Measurements from ENCODE around the gene SAMD11.

SAMD11 gene

DNA sequence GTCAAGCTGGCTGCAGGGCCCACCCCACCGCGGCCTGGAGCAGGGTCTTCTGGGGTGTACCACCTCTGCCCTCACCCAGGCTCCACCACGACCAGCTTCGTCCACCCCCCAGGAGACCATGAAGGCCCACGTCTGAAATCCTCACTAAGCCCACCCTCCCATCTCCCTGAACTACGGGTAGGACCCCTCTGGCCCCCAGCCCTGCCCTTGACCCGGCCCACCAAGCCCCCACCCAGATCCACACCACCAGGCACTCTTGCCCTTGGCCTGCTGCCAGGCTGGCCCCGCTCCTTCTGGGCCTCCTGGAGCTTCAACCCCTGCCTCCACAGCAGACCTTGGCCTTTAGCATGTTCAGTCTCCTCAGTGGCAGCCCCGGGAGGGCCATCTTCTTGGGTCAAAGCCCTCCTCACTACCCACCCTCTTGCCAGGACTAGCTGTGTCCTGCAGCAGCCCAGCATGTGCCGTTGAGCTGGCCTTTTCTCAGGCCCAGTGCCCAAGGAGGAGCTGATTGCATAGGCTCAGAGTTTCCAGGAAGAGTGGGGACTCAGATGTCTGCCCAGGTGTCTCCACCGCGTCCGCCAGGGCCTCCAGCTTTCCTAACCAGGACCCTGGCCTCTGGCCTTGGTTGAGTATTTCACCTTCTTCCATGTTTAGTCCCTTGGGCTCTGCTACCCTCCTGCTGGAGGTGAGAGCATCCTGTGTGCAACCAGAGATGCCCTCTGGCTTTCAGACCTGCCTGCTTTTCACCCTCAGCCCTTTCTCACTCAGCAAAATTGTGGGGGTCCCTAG is 17.7 kb upstream of the SAMD11 start:
- no peak for DNase-seq

DNA sequence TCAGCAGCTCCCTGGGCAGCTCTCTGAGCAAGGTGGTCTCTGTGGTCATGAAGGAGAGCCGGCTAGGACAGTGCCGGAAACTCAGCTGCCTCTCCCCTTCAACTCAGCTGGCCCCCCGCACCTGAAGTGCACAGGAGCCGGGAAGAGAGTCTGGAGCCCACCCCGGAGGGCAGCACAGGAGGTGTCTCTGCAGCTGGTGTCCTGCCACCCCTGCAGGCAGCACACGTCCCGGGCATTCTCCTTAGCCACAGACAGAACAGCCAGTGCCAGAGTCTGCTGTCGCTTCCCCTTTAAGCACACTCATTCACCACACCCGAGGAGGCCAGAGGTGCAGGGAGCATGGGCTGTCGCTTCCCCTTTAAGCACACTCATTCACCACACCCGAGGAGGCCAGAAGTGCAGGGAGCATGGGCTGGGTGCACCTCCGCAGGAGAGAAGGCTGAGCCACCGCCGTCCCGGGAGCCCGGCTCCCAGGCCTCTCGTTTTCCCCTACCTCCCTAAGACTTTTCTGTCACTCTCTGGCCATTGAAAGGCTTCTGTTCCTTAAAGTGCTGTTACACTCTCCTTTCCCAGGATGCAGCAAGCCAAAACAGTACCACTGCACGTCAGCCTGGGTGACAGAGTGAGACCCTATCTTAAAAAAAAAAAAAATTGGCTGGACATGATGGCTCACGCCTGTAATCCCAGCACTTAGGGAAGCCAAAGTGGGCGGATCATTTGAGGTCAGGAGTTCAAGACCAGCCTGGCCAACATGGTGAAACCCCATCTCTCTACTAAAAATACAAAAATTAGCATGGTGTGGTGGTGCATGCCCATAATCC is 16.9 kb upstream of the SAMD11 start:
- DNase-seq = peak; percentile 6

DNA sequence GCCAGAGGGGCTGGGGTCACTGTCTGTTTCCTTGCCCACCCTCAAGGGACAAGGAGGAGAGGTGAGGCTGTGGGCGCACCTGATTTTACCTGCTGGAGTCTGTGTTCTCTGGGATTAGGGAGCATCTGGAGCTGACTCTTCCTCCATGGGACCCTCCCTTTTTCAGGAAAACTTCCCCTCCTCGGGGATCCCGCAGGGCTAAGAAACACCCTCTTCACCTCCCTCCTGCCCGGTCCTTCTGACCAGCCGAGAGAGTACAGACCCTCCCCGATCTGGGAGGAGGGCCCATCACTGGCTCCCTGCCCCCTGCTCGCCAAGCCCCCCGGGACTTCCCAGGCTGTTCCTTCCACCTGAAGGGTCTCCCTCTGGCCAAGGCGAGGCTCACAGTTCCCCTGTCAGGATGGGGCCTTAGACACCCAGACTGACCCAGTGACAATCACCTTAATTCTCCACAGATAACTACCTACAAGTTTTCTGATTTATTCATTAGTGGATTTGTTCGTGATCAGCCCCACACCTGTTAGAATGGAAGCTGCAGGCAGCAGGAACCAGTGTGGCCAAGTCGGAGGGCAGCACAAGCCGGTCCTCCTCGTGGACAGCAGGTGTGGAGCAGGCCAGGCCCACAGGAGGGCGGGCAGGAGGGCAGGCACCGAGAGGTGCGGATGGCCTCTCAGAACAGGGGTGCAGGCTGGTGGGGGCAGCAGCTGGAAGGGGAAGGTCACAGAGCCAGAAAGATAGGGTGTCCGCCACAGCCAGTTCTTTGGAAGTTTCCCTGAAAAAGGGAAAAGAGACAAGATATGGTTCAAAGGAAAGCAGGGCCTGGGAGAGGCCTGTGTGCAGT is 15.9 kb upstream of the SAMD11 start:
- DNase-seq = no peak

DNA sequence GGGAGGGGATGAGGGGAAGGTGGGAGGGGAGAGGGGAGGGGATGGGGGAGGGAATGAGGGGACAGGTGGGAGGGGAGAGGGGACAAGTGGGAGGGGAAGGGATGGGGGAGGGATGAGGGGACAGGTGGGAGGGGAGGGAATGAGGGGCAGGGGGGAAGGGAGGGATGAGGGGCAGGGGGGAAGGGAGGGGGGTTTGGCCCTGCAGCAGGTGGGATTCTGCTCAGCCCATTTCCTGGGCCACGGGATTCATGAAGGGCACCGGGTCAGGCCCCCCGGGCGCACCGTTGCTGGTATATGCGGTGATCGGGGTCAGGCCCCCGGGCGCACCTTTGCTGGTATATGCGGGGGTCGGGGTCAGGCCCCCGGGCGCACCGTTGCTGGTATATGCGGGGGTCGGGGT is 15.1 kb upstream of the SAMD11 start:
- DNase-seq = no peak

DNA sequence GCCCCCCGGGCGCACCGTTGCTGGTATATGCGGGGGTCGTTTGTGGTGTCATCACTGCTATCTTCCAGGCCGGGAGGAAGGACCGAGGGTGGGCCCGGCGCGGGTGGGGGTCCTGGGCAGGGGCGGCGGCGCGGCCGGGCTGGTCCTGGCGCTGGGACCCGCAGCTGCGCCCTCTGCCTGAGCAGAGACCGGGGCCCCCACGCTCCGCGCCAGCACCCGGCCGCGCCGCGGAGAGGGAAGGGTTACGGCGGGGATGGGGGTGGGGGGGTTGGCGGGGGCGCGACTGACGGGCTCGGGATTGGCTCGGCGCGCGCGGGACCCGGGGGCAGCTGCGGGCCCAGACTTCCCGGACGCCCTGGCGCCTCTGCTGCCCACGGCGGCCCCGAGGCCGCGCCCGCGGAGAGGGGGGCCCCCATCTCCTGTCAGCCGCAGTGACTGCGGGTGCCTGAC is 13.8 kb upstream of the SAMD11 start:
- DNase-seq = no peak

DNA sequence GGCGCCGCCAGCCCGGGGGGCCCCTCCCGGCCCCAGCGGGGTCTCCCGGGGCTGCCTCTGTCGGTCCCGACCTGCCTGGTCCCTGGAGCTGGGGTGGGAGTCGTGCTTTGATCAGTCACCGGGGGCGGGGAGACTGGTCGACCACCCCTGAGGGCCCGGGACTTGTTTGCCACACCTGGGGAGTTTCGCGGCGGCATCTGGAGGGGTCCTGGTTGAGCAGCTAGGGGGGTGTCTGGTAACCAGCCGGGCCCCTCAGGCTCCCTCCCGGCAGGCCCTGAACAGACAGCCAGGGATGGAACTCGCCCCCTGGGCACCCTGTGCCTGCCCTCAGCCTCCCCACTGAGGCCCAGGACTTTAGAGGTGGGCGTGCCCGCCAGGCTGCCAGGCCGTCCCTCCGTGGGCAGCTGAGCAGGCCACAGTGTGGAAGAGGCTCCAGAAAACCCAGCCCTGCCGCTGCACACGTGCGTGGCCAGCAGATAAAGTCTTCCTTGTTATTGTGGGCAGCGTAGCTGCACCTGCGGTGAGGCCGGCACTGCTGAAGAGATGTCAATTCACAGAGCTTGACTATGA is 13.3 kb upstream of the SAMD11 start:
- DNase-seq = no peak

DNA sequence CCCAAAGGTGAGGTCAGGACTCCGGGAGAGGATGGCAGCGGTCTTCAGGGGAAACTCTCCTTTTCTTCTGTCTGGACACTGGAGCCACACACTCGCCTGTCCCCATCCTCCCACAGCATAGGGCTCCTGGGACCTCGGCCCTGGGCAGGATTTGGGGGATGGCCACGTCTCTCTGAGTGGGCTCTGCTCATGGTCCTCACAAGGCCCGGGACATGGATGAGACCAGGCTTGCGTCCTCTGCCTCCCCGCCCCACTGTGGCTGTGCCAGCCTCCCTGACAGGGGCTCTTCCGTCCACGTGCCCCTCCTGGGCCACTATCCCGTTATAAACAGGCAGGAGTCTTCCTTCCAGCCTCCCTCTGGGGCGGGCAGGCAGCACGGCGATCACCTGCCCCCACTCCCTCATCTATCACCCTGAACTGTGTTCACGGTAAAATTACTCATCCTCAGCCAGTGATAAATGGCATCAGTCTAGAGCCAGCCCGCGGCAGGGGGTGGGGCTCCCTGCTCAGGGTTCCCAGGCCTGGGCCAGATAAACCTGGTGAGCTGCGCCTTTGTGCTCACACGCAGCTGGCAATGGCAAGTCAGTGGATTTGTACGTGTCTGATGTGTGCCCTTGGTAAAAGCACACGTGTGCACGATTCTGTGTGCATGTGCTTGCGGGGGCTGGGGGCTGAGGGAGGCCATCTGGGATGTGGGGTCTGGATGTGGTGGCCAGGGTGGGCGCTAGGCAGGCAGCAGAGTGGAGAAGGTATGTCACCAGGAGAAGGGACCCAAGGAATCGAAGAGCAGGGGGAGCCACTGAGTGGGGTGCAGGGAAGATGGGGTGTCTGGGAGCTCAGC is 12.6 kb upstream of the SAMD11 start:
- DNase-seq = no peak

DNA sequence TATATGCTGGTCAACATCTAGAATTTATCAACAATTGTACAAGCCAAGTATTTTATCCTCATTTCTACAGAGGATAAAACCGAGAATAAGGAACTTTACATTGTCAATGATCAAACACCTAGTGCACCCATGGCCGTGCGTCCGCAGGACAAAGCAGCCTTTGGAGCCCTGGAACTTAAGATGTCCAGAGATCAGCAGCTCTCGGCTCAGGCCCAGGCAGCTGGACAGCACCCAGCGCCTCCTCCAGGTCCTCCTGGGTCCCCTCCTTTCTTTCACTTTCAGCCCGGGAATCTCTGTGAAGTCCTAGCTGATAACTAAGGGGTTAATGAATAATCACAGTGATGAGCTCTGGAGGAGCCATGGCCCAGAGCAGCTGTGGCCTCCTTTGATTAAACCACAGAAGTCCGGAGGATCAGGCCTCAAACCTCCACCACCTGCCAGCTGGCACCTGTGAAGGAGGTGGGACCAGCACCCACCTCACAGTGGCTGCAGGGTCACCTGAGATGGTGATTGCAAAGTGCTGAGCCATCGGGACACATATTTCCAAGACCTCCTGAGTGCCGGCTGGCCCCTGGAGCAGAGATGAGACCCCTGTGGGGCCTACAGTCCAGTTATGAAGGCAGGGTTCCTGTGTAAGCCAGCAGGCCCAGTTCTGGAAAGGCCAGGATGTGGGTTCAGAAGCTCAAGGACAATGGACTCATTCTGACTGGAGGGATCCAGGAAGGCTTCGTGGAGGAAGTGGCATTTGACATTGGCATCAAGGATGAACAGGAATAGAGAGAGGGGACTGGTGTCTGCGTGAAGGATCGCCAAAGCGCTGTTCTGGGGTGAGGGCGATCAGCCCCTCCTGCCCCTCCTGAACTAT is 11.6 kb upstream of the SAMD11 start:
- no peak for DNase-seq

DNA sequence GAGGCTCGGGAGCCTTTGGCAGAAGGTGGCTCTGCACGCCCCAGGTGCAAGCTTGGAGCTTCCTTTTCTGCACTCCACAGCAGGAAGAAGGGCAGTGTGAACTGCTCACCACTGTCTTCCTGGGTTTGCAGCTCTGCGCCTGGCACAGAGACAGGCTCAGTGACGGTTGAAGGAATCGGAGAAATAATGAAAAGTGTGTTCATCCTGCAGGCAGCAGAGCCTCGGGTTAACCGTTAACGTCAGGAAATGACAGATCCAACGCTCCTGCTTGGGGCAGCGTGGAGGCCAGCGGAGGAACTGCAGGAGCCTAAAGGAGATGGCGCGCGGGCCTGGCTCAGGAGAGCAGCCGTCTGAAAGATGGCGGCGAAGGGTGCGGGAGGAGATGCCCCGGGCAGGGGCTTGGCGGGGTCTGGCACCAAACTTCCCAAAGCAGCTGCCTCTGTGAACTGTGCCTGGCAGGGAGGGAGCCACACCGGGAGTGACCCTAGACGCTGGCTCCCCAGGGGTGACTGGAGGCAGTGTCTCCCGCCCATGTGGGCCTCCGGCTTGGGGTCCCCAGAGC is 10.9 kb upstream of the SAMD11 start:
- no peak for DNase-seq

DNA sequence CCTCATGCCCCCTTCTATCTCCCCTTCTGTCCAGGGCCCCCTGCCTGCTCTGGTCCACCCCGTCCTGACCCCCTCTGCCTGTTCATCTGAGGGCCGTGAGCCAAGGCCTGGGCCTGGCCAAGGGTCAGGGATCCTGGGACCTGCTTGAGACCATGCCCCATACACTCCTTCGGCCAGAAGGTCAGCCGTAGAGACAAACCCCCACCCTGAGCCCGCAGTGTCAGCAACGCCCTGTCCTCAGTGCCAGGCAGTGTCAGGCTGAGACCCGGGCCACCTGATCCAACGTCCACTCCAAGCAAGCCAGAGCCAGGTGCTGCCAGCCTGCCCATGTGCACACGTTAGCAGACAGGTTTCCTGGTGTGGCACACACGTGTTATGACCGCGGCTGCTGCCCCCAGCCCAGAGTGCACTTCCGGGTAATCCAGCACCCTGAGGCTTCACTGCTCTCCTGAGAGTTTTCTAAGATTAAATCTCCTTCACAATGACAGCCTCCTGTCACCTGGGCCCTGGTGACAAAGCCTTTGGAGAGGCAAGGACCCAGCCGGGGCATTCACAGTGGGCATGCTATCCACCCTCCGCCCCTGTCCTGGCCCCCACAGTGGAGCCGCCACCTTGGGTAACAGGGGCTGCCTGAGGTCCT is 10.1 kb upstream of the SAMD11 start:
- no peak for DNase-seq

DNA sequence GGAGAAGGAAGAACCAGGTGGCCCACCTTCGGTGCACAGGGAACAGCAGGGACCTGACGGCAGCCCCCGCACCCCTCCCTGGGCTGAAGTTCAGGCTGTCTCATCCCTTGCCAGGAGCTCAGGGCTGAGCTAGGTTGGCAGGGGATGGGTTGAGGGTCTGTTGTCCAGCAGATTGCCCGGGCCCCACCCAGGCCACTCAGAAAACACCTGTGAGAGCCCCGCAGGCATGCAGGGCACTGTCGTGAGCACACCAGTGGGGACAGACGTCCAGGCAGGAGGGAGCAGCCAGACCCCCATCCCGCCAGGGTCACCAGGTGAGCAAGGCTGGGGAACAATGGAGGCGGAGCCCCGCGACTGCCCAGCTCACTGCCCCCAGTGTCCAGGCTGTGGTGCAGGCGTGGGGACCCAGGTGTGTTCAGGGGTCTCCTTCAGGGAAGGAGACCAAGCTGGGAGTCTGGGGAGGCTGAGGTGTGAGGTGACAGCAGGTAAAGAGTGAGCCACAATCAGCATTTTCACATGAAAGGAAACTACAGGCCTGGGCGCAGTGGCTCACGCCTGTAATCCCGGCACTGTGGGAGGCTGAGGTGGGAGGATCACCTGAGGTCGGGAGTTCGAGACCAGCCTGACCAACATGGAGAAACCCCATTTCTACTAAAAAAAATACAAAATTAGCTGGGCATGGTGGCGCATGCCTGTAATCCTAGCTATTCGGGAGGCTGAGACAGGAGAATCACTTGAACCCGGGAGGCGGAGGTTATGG is 9.4 kb upstream of the SAMD11 start:
- DNase-seq = no peak

DNA sequence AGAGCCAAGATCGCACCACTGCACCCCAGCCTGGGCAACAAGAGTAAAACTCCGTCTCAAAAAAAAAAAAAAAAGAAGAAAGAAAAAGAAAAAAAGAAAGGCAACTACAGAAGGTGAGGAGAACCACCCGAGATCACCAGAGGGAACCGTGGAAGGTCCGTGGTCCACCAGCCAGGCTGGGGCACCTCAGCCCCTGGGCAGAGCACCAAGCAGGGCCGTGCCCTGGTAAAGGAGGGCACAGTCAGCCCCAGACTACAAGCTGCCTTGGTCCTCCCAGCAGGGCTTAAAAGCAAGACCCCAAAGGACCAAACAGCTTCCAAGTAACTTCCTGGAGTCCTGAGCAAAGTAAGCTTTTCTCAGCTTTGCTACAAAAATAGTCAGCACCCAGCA is 8.8 kb upstream of the SAMD11 start:
- DNase-seq = no peak

DNA sequence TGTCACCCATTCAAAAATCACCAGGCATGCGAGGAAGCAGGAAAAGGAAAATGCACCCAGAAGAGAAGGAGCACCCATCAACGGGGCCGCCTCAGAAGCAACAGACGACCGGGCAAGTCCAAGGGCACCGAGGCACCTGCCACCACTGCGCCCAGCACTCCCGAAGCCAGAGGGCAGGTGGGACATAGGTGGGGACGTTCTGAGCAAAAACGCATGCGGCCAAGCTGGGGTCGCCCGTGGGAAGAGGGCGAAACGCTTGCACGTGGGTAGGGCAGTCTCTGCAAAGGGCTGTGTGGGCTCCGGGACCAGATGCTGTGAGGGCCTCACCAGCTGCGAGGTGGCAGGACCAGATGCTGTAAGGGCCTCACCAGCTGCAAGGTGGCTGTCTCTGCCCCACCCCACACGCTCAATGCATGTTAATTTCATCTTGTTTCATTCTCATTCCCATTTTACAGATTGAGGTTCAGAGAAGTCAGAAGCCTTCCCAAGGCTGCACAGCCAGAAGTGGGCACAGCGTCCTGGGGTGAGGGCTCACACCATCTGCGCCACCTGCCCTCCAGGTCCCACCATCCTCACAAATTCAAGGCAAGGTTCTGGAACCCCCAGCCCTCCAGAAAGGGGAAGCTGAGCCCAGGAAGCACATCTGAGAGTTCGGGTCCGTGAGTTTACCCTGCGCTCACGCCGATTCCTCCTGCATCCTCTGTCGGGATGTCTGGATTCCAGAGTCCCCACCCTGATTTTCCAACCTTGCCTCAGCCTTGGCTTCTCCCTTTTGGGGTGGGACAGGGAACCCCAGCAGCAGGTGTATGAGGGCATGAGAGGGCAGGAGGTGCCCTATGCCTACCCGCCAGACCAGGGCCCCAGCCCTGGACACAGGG is 8.2 kb upstream of the SAMD11 start:
- DNase-seq = no peak

DNA sequence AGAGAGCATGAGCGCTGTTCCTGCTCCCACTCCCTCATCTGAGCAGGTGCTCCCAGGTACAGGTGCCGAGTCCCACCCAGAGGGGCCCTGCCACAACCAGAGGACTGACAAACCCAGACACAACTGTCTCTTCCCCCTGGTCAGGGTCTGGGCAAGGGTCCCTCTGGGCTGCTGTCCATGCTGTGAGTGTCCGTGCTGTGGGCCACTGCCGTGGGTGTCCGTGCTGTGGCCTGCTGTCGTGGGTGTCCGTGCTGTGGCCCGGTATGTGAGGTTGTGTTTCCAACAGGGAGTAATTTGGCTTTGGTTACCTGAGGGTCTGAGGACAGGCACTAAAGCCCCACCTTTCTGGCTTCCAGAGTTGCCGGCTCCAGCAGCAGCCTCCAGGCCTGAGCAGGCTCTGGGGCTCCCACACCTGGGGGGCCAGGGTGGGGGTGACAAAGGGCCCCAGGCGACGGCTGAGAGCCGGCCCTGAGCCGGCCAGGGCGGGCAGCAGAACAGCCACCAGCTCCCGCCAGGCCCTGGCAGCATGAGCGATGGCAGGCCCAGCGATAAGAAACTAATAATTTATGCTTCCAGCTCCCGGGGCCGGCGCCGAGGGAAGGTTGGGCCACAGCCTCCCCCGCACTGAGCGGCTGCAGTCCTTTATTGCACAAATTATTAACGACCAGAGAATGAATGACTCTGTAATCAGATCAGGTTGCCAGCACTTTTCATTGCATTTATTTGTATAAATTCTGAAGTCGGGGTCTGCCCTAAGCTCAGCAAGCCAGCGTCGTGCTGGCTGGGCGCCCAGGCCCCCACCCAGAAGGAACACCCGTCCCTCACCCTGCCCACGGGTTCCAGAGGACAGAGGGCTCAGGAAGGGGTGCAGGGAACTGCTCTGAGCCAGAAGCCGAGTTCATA is 7.3 kb upstream of the SAMD11 start:
- no peak for DNase-seq

DNA sequence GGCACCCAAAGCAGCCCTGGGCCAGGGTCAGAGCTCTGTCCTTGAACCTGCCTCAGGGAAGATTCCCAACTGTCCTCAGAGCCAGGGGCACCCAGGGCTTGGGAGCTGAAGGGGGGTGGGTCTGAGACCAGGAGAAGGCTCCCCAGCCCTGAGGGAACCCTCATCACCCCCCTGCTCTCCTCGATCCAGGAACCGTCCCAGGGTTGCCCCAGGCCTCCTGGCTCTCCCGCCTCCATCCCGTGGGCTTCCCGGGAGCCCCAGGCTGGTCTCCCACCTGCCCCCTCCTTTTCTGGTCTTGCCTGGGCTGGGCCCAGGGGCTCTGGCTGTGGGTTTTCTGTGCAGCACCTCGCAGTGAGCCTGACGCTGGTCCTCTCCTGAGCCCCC is 6.7 kb upstream of the SAMD11 start:
- no peak for DNase-seq

DNA sequence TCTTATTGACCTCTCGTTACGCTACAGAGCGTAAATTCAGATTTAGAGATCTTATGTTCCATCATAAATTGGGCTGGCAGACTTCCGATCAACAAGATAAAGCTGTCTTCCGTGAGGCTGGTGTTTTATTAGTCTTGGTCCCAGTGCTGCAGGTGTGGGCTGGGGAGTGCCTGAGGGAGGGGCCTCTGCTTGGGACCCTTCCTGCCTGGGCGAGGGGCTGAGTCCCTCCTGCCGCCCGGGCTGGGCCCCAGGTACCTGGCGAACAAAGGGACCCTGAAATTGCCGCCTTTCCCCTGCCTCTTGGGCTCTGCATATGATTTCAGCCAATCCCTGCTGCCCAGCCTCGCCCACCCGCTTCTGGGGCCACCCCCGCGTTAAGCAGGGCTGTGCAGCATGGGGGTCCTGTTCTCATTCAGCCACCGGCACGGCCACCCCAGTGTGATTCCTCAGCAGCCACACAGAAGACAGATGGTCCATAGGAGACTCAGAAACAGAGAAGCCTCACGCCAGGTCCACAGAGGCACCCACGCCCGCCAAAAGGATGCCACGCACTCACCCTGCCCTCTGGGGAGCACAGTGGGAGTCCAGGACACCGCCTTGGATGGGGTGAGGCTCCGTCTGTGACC is 6.1 kb upstream of the SAMD11 start:
- DNase-seq = no peak

DNA sequence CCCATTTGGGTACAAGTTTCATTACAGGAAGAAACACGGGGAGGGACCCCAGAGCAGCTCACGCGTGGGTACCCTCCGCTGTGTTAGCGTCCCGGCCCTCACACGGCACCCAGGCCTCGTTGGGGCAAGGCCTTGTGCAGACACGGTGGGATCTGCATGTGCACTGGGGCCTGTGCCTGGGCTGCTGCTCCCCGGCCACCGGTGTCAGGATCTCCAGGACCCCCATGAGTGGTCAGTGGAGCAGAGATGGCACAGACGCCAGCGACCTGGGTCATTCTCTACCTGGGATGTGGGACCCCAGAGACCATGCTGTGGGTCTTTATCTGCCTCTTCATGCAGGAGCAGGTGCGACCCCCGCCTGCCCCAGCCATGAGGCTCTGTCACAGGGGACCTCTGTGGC is 5.4 kb upstream of the SAMD11 start:
- DNase-seq = no peak

Measured in CD4-positive, alpha-beta T cell treated with Interleukin-4 for 4 hours (primary cell).